Lower lobe of right lung (tissue), 2 donors: Measurements from ENCODE around the gene NTM. TPM values are rescaled to one million over a fixed set of nuclear protein-coding genes. Genes with fewer than 3 reads are reported as not detected.

Experiments
- ATAC-seq, 2 donors: fragments of 200-7000 bp; cut with Tn5 transposase; one replicate each; pipeline ENCODE4 v1.9.1; 2020 to 2022; ENCODE audit warnings: mild to moderate bottlenecking in 2 of 2, moderate library complexity in 2 of 2
- DNase-seq: peaks from one replicate; pipeline ENCODE4 v3.0.0-alpha.2; 2020
- H3K27ac ChIP-seq: fragments of 200-600 bp; one replicate; pipeline ENCODE4 v1.8.0; 2022
- H3K27me3 ChIP-seq: fragments of 200-600 bp; one replicate; pipeline ENCODE4 v1.8.0; 2022; ENCODE audit warnings: low read depth
- H3K36me3 ChIP-seq: fragments of 200-600 bp; one replicate; pipeline ENCODE4 v1.8.0; 2022; ENCODE audit warnings: mild to moderate bottlenecking
- H3K4me1 ChIP-seq: fragments of 200-600 bp; one replicate; pipeline ENCODE4 v1.8.0; 2022
- H3K4me3 ChIP-seq: fragments of 200-600 bp; one replicate; pipeline ENCODE4 v1.8.0; 2022; ENCODE audit warnings: mild to moderate bottlenecking
- H3K9me3 ChIP-seq: fragments of 200-600 bp; one replicate; pipeline ENCODE4 v1.8.0; 2022
- intact Hi-C: fragments of 100-400 bp; cut with DNase I; formaldehyde crosslinking; loops from one replicate; pipeline ENCODE4 v1.11.0; 2022
- total RNA-seq: library from RNA; stranded (reverse); fragmentation: NEBNext Ultra II Directional; extraction: Animal tissue kit (Norgen Biotek cat#: 25700); gene quantifications from one replicate; pipeline ENCODE4 v1.2.1, GENCODE V29; 2021
- TF ChIP-seq, protein P1 (sequence below): fragments of 200-600 bp; IDR thresholded peaks from one replicate; pipeline ENCODE4 v1.8.0; 2022; ENCODE audit warnings: antibody characterized with exemption, mild to moderate bottlenecking
- donor health status: DM: no; HTN: yes; CAD: no; lungs with severe emphysema.

NTM gene
- total RNA-seq, 1 donor from 2014 or later = 2.3 TPM

DNA sequence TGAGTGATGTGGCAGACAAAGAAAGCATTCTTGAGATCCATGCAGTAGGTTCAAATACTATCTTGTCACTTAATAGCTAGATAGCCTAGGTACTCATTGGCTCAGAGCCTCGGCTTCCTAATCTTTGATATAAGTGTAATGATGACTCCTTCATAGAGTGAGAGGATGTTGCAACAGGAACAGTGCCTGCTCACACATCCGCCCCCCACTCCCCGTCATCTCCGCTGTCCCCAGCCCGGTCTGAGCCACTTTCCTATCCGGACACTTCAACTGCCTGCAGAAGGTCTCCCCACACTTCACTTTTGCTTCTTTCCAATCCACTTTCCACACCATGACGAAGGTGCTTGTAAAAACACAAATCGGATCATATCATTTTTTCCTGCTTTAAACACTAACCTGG lies 128.8 kb downstream of the NTM start:
- no peak for ATAC-seq
- Histone ChIP-seq H3K4me3 (no peak overlapping the region), H3K4me1 (no peaks in the 10 kb centered on the region), H3K36me3 (no peaks in the 10 kb centered on the region), H3K27ac (no peak overlapping the region), H3K27me3 (peaks cover 4% of the 10 kb centered on the region), H3K9me3 (no peaks in the 10 kb centered on the region)
- no peak for DNase-seq
- intact Hi-C loops = no loop called here
- TF ChIP-seq, protein P1, sequence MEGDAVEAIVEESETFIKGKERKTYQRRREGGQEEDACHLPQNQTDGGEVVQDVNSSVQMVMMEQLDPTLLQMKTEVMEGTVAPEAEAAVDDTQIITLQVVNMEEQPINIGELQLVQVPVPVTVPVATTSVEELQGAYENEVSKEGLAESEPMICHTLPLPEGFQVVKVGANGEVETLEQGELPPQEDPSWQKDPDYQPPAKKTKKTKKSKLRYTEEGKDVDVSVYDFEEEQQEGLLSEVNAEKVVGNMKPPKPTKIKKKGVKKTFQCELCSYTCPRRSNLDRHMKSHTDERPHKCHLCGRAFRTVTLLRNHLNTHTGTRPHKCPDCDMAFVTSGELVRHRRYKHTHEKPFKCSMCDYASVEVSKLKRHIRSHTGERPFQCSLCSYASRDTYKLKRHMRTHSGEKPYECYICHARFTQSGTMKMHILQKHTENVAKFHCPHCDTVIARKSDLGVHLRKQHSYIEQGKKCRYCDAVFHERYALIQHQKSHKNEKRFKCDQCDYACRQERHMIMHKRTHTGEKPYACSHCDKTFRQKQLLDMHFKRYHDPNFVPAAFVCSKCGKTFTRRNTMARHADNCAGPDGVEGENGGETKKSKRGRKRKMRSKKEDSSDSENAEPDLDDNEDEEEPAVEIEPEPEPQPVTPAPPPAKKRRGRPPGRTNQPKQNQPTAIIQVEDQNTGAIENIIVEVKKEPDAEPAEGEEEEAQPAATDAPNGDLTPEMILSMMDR = no peak

DNA sequence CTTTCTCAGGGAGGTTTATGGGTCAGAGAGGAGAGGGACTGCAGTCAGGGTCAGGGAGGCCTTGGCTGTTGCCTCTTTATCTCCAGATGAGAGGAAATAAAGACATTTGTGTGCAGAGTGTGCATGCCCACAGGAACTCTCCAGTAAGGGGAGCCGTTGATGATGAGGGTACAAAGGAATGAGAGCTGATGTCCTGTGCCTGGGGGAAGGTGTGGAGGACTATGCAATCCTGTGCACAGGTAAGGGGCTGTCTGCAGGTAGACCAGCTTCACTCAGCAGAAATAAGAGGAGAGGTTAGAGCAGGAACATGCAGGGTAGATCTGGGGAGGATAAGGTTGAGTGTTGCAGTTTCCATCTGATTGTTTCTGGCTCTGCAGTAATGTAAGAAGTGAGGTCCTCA lies 132.6 kb downstream of the NTM start:
- intact Hi-C loops = no loop called here
- Histone ChIP-seq H3K4me1 (no peaks in the 10 kb centered on the region), H3K4me3 (no peak overlapping the region), H3K9me3 (no peaks in the 10 kb centered on the region), H3K36me3 (no peaks in the 10 kb centered on the region), H3K27ac (no peak overlapping the region), H3K27me3 (peaks cover 4% of the 10 kb centered on the region)
- ATAC-seq = no peak
- TF ChIP-seq, protein P1 = no peak
- DNase-seq = no peak

- DNase-seq = no peak
- no peak overlapping the region for H3K4me3 ChIP-seq
- H3K9me3 ChIP-seq = no peaks in the 10 kb centered on the region
- H3K4me1 ChIP-seq = no peaks in the 10 kb centered on the region
- no peaks in the 10 kb centered on the region for H3K36me3 ChIP-seq
- intact Hi-C loops = no loop called here
- TF ChIP-seq, protein P1 = no peak
- no peak for ATAC-seq
- H3K27ac ChIP-seq = no peak overlapping the region
- peaks cover 4% of the 10 kb centered on the region for H3K27me3 ChIP-seq
Measured at GRCh38 chr11:131504199-131504949, 134.0 kb downstream of the NTM start.

- intact Hi-C loops = no loop called here
- no peaks in the 10 kb centered on the region for H3K4me1 ChIP-seq
- DNase-seq (no peak), ATAC-seq (no peak)
- no peak overlapping the region for H3K27ac ChIP-seq
- no peaks in the 10 kb centered on the region for H3K27me3 ChIP-seq
- no peak overlapping the region for H3K4me3 ChIP-seq
- no peaks in the 10 kb centered on the region for H3K9me3 ChIP-seq
- no peaks in the 10 kb centered on the region for H3K36me3 ChIP-seq
- TF ChIP-seq, protein P1 = no peak
Measured at GRCh38 chr11:131506348-131506747, 135.9 kb downstream of the NTM start.

GRCh38 chr11:131510662-131511061 lies 140.2 kb downstream of the NTM start:
- DNase-seq (no peak), ATAC-seq (peak in 1 of 2 donors; percentile 15)
- no peaks in the 10 kb centered on the region for H3K4me1 ChIP-seq
- TF ChIP-seq, protein P1 = no peak
- H3K4me3 ChIP-seq = no peak overlapping the region
- no peaks in the 10 kb centered on the region for H3K27me3 ChIP-seq
- H3K36me3 ChIP-seq = no peaks in the 10 kb centered on the region
- H3K27ac ChIP-seq = no peak overlapping the region
- H3K9me3 ChIP-seq = no peaks in the 10 kb centered on the region
- intact Hi-C loops = no loop called here
